HG02759 (cell line): Measurements from ENCODE around the gene CGRRF1.

Experiments
- ATAC-seq: cut with Tn5 transposase; IDR thresholded peaks from one replicate; pipeline ENCODE4 v1.9.1; 2021; ENCODE audit warnings: mild to moderate bottlenecking, moderate library complexity; ENCODE audit not compliant: unreplicated experiment

The CGRRF1 gene, protein sequence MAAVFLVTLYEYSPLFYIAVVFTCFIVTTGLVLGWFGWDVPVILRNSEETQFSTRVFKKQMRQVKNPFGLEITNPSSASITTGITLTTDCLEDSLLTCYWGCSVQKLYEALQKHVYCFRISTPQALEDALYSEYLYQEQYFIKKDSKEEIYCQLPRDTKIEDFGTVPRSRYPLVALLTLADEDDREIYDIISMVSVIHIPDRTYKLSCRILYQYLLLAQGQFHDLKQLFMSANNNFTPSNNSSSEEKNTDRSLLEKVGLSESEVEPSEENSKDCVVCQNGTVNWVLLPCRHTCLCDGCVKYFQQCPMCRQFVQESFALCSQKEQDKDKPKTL

DNA sequence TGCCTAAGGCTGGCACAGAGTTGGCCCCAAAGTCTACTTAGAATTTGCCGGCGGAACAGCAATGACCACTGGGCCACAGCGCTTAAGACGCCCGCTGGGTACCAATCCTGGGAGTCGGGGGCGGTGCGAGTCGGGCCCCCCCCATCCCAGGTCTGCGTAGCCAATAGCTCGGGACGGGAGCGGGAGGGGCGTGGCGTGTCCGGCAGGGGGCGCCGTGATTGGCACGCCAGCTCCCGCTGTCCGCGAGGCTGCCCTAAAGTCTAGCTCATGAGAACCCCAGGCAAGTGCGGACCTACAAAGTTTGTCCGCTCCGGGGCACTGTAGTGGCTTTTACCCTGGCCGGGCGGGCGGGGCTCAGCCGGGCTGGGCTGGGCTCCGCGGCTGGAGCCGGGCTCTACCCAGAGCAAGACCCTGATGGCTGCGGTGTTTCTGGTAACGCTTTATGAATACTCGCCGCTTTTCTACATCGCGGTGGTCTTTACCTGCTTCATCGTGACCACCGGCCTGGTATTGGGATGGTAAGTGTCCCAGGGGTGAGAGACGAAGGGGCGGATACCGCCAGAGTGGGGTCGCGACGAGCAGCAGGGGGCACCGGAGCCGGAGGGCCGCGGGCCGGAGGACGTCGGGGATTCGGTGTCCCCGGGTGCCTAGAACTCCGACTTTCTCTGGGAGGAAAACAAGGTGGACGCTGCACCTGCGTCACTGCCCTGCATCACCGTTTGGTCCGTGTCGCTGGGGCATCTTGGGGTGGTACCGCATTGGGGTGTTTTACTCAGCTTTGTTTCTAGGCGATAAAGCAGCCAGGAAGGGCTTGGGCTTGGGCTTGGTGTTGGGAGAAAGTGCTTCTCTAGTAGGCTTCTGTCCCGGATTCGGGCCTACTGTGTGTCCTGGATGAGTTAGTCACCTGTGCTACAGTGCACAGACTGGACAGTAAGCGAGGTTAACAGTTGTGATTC lies at the start of gene CGRRF1:
Gene CGRRF1 (plus strand): TSS at position 361 of the 956 bp plus-strand sequence. CDS start 54 bp downstream, at position 415.
- peak; percentile 97 for ATAC-seq

DNA sequence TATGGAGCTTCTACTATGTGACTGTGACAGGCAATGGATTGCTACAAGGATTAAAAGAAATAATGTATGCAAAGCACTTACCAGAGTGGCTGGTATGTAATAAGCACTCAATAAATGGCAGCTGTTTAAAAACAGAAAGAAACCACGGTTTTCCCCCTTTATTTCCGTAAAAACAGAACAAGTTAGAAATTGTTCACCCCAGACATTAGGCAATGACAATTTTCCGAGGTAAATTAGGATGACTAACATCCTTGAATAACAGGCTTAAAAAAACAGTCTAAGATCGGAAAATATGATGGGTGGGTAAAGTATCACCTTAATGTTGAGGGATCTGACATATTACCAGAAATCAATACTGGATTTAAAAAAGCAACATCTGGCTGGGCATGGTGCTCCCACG lies 47.7 kb upstream of the CGRRF1 start:
- ATAC-seq, result no peak

DNA sequence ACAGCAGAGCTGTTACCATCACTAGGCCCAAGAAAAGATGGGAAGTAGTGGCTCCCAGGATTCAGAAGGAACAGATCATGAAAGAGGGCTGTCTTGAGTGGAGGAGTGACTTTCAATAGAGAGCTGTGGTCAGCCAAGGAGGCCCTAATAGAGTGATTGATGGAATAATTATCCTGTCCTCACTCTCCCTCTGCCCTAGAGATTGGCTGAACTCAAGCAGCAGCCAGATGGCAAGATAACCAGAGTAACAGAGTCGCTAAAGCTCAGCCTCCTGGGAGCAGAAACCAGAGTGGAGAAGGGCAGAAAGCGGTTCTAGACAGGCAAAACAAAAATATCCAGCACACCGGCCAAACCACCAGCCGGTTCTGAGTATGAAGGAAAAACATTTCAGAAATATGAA lies 44.1 kb upstream of the CGRRF1 start:
- ATAC-seq, result no peak

DNA sequence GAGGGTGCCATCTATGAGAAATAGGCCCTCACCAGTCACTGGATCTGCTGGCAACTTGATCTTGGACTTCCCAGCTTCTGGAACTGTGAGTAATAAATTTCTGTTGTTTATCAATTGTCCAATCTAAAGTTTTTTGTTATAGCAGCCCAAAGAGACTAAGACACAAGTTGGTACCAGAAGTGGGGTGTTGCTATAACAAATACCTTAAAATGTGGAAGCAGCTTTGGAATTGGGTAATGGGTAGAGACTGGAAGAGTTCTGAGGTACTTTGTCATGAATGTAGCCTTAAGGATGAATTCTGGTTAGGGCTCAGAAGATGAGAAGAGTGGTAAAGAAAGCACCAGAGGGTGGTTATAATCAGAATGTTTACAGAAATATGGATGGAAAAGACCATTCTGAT lies 42.4 kb upstream of the CGRRF1 start:
- ATAC-seq, result no peak

DNA sequence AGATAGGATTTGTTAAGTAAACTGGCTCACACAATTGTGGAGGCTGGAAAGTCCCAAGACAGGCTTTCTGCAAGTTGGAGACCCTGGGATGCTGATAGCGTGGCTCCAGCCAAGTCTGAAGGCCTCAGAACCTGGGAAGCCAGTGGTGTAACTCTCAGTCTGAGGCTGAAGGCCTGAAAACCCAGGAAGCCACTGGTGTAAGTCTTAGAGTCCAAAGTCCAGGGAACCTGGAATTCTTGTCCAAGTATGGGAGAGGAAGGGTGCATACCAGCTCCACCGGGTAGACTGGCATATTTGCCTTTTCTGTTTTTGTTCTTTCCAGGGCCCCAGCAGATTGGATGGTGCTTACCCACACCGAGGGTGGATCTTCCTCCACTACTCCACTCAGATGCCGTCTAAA lies 39.0 kb upstream of the CGRRF1 start:
- ATAC-seq, result no peak

DNA sequence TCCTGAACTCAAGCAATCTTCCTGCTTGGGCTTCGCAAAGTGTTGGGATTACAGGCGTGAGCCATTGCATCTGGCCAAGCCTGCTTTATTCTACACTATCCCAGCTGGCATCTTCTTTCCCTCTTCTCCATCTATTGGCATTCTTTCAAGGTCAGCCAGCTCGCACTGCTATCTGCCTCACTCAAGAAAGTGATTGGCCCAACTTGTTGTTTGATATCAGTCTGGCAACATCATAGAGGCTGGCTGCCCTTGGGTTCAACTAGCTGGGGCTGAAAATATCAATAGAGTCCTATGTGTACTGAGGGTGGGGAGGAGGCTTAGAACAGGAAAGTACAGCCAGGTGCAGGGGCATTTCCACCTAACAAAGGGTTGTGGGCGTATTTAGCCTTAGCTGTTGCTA lies 38.1 kb upstream of the CGRRF1 start:
- no peak for ATAC-seq

DNA sequence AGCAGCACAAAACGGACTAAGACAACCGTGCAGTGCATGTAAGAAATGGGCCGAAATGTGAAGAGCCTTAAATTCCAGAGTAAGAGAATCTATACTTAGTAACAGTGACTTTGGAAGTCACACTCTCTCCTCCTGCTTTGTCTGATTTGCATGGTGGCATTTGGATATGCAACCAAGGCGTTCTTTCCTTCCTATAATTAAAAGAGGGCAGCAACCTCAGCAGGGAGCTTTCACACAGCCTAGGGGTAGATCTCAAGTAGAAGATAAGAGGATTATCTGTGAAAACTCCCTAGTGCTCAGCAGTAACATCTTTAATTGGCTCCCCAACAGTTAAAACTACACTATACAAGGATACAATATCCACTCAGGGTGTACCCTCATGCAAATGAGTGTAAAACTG lies 37.4 kb upstream of the CGRRF1 start:
- no peak for ATAC-seq

DNA sequence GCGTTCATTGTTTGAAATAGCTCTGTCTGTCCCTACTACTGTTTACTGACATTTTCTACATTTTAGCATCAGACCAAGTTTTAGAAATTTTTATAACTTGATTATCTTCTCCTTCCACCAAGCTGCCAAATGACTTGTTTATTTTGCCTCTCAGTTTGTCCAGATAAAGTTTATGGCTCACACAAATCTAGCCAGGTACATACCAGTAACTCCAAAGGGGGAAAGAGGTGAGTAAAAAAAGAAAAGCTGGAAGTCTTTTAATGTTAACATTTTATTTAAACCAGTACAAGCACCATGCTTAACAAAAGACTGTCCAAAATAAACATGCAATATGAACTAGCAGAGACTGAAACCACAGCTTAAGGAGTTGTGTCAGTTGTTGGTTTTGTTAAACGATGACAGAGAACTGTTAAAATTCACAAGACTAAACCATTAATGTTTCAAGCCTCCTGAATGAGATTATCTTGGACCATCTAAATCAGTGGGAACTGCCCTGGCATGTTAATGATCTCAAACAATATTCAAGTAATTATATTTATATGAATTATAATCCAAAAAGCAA lies 35.4 kb upstream of the CGRRF1 start:
- no peak for ATAC-seq

DNA sequence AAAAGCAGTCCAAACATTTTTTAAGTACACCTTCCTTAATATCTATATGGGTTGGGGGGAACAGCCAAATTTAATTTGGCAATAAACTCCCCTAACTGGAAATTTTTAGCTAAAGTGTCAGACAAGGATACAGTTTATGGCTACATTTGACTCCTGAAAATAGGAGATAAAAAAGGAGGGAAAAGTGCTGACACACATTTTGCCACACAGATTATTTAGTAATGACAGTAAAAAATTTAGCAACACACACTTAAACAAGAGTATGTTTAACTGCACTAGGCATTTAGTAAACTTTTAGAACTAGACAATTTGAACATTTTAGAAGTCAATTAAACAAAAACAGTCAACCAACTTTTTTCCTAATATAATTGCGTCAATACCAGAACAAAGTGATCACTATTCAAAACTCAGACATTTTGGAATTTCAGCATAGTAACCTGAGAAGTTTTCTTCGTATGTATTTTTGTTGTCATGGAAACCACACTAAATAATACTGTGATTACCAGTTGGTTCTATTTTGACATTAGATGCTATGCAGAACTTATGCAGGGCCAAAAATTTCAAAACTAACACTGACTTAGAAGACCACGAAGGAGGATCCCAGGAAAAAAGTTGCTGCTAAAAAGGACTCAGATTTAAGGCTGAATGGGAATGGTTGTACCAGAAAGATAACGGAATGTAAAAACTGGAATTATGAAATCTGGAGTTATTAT lies 34.4 kb upstream of the CGRRF1 start:
- ATAC-seq, result no peak

DNA sequence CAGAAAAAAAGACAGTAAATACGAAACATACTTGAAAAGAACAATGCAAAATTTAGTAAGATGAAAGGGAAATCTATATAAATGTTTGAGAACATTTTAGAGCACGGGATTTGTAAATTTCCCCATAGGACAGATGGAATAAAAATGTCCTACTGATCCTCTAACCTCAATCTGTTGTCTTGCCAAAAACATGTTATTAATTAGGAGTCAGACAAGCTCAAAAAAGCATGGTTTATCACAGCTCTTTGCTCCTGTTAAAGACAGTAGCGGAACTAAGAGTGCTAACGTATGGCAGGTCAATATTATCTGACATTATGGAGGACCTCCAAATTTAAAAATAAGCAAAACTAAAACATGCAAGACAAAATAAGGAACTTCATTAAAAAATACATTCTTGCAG lies 33.8 kb upstream of the CGRRF1 start:
- ATAC-seq, result no peak

DNA sequence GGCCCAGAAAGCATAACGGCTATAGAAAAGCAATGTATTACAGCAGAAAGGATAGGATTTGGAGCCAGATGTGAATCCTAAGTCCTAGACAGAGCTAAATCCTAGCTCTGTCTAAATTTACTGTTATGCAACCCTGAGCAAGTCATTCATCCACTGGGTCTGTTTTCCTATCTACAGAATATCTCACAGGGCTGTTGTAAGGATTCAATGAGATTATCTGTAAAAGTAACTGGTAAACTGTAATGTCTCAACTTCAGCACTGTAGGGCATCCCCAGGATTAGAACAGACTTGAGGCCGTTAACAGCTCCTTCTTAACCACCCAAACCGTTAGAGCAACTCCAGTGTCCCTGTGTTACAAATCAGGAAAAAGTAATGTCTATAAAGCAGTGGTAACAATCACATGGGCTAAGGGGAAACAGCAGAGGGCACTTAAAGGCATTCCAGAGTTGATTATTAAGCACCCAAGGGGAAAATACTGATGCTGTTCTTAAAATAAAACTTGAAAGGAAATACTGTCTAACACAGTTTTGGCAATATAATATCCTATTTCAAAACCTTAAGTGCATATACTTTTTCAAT lies 31.0 kb upstream of the CGRRF1 start:
- no peak for ATAC-seq

DNA sequence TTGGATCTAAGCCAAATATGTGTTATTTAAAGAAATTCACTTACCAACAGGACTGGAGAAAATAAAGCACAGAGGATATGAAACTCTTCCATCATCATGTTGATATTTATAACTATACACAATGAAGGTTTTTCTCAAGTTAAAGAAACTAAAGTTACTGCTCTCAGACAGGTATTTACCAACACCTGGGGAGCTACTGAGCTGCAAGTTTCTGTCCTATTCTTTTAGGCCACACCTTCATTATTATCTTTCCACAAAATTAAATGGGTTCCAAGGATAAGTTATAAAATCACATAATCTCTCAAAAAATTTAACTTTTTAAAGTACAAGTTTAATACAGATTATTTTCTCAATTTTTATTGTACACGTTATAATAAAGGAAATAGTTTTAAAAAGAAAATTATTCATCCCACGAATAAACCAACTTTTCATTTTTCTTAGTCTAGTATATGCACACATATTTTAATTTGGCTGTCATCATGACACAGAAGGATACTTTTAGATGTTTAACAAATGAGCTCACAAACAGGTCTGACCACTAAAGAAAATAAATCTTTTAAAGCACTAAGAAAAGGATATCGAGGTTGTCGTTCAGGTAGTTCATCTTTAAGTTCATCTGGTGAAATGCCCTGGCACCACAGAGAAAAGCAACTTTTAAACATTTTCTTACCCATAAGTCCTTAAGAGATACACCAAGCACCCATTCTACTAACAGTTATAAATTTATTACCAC lies 28.7 kb upstream of the CGRRF1 start:
- ATAC-seq, result no peak

DNA sequence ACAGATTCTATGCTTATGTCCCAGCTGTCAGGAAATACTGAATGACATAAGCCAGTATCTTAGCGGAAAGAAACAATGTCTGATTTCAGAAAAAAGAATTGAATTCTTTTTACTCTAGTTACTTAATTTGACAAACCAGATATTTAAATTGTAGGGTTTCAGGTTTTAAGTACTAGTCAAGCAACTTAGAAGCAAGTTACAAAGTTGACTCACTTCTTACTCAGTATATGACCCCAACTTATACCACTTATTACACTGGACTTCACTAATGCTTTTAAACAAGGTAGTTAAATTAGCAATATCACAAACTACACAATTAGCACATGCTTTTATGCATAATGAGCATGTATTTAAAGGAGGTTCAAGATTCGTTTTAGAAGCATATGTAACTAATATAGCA lies 28.0 kb upstream of the CGRRF1 start:
- no peak for ATAC-seq

DNA sequence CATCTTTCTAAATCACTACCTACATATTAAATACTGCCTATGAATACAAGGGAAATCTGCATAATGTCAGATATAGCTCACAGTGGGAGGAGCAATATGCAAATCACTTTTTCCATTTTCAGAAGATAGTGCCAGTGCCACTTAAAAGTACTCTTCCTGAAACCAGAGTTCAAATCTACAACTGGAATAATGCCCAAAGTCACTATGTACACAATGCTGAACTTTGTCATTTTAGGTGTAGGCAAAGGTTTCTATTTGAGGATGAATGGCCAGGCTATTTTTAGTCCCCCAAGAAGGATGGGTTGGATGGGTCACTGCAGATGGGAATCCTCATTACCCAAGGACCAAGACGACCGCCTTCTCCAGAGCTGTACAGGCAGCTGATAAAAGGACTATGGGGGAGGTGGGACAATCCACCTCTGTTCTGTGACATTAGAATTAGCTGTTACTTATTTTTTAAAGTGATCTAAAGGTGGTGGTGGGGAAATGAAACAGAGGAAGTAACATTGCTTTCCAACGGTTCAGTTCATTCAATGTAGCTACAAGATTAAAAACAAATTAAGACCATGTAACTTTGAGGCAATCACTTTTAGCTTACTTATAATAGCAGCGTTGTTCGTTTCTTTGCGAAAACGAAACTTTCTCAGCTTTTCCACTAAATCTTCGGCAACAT lies 26.5 kb upstream of the CGRRF1 start:
- peak; percentile 43 for ATAC-seq

DNA sequence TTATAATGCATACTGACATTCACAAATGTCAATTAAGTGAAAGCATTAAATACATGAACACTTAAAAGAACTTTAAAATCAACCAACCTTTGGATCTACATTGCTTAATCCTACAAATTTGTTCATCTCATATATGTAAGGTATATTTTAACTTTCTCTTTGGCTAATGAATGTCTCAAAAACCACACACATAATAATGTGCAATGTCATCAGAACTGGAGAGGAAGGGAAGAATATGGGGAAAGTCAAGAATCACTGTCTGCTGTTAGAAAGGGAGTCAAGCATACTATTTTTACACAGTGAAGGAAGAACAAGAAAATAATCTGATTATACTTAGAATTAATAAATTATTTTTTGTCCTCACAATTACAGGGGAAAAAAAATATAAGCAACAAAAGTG lies 25.9 kb upstream of the CGRRF1 start:
- no peak for ATAC-seq

DNA sequence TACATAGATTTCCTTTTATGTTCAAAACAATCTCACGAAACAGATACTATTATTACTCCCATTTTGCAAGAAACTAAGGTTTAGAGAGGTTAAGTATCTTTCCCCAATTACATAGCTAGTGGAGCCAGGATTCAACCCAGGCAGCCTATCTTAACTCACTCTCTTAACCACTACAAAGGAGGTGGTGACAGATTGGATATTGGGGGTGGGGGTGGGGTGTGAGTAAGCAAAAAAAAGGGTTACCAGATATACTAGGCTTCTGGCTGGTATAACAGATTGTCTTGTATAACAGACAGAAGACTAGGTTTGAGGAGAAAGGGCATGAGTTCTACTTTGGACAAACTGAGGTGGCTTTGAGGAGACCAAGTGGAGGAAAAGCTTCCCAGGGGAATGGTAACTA lies 23.0 kb upstream of the CGRRF1 start:
- no peak for ATAC-seq

DNA sequence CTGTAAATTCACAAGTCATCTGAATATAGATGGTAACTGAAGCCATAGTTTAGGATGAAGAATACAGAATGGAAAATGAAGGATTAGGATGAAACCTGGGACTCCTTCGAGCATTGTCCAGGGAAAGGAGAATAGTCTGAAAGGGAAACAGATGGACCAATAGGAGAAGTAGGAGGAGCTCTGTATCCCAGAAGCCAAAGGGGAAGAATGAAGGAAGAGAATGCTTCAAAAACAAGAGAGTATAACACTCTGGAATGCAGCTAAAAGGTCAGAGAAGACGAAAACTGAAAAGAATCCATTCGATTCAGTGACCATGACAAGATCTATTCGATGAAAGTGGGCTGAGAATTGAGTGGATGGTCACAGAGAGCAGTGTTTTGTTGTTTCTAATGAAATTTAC lies 21.9 kb upstream of the CGRRF1 start:
- no peak for ATAC-seq

DNA sequence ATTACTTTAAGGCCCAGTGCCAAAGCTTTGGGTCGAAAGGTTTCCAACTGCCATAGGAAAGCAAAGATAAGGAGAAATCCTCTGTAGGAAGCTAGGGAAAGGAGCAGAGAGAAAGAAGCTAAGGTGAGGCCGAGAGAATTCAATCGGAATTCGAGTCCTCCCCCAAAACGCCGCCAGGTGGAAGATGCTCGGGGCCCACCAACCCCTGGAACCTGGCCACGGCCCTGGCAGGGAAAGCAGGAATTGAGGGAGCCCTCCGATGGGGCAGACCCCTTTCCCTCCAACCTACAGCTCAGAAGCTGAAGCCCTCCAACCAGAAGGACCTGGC lies 21.4 kb upstream of the CGRRF1 start:
- ATAC-seq, result no peak

DNA sequence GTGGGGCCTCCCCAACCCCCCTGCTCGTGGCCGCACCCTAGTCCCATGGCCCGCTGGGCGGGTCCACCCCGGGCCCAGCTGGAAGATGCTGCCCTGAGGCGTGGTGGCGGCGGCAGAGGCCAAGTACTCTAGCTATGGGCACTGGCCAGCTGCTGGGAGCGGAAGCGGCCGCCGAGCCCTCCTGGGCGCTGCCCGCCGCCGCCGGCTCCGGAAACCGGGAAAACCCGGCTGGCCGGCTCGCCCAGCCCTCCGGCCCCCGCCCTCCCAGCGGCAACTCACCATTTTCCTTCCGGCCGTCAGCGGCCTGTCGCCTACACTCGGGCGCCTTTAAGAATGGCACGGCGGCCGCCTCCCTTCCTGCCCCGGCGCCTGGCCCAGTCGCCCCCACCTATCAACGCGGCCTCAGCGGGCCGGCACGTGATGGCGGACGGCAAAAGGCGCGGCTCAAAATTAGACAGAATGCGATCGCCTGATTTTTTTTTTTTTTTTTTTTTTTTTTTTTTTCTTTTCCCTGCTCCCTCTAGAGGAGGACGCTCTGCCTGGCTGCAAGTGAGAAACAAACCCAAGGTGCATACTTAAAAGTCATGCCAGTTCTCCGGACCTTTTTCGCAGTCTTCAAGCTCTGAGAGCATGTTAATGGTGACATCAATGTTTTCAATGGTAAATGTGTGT lies 20.9 kb upstream of the CGRRF1 start, which contains the start of gene GMFB:
Gene GMFB (minus strand): TSS at position 335 of the 672 bp plus-strand sequence. CDS start 53 bp downstream, at position 282.
- peak; percentile 96 for ATAC-seq
